ENCODE measurements around the gene CBLL1.

Gene CBLL1

DNA sequence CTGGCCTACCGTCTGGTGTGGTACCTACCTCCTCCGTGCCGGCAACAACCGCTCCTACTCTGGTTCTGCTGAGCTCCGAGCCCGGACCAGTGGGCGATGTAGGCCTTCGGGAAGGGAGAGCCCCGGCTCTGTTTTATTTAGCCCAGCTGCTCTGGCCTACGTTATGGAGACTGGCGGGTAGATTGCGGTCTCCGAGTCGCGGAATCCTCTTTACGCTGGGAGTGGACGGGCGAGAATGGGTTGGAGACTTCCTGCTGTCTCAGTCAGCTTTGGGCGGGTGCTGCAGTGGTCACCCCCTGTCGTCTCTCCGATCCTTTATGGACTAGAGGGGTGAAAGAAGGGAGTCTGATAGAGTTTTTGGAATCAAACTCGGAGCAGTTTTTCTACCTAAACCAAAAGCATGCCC, 406 bp downstream of the CBLL1 start:
- no peak for DNase-seq

DNA sequence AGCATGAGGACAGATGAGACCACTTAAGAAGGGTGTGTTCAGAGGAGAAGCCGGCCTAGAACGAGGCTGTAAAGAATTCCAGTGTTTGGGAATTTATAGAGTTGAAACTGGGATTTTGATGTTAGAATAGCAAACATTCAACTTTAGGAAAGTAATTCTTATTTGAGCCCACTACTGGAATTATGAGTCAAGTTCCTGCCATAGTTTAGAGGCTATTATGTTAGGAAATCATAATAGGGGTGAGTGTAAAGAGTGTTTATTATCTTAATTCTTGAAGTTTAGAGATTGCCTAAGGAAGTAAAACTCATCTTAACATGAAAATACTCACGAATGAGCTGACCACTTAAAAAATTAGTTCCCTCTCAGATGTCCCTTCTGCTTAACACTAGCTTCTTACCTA, 2.1 kb downstream of the CBLL1 start:
- no peak for DNase-seq

DNA sequence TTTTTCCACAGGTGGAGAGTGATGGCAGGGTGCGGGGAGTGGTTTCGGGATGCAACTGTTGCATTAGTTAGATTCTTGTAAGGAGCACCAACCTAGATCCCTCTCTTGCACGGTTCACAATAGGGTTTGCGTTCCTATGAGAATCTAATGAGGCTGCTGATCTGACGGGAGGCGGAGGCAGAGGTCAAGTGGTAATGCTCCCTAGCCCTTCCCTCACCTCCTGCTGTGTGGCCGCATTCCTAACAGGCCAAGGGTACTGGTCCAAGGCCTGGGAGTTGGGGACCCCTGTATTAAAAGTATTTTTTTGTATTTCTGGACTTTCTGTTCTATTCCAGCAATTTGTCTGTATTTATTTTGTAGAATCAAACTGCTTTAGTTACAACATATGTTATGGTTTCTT, 7.2 kb downstream of the CBLL1 start:
- no peak for DNase-seq

DNA sequence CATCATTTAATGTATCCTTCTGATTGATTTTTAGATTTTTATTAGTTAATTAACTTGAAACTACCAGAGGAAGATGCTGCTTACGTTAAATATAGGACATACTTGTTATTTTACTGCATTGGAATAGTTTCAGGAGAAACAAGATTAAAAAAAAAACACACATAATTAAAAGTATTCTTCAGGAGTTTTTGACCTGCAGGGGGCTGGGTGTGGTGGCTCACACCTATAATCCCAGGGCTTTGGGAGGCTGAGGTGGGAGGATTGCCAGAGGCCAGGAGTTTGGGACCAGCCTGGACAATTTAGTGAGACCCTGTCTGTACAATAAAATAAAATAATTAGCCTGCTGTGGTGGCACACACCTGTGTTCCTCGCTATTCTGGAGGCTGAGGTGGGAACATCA, 10.7 kb downstream of the CBLL1 start:
- DNase-seq, result no peak

DNA sequence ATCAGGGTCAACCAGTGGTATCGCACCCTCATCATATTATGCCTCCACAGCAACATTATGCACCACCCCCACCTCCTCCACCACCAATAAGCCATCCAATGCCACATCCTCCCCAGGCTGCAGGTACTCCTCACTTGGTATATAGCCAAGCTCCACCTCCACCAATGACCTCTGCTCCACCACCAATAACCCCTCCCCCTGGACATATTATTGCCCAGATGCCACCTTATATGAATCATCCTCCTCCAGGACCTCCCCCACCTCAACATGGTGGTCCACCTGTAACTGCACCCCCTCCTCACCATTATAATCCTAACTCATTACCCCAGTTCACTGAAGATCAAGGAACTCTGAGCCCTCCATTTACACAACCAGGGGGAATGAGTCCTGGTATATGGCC, 14.7 kb downstream of the CBLL1 start:
- DNase-seq, result no peak

DNA sequence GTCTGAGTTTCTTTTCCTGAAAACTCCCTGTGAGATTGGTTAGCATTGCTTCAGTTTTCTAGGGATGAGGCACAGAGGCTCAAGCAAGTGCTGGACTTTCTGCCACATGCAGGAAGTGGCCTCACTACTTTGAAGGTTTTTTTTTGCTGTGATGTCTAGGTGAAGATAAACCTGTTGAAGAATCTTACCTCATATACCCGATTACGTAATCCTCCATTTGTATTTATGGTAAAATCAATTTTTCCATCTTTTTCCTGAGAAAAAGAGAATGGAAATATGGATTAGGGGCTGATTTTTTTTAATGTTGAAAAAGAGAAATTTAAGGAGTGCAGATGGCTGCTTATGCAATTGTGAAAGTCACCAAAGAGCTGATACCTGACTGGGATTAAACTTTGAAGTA, 23.4 kb downstream of the CBLL1 start:
- no peak for DNase-seq

DNA sequence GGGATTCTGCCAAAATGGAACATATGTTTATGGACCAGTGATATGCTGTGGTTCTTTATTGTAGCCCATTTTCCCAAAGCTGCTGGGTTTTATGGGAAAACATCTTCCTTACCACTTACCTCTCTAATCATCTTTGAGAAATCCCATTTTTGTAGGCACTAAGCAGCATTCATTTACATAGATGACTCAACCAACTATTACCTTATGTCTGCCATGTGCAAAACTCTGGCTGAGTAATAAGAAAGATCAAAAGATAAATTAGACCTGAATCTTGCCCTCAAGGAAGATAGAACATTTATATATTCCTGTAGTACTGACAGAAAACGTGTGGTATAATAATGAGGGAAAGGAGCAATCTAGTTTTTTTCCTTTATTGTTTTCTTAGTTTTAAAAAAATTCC, 24.3 kb downstream of the CBLL1 start:
- DNase-seq, result no peak

DNA sequence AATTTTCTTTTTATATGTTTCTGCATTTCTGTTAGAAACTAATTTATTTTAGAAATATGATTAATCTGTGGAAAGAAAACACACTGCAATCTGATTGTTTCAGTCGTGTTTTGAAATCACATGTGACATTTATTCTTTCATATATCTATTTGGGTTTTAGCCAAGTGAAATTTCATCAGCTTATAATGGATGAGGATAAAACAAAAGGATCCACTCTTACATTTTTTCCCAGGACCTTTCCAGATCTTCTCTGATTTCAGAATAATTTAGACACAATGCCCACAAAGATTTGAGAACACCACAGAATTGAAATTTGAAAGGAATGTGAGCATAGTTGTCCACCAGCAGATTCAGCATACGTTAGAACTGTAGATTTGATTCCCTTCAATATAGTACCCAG, 29.1 kb downstream of the CBLL1 start:
- no peak for DNase-seq

DNA sequence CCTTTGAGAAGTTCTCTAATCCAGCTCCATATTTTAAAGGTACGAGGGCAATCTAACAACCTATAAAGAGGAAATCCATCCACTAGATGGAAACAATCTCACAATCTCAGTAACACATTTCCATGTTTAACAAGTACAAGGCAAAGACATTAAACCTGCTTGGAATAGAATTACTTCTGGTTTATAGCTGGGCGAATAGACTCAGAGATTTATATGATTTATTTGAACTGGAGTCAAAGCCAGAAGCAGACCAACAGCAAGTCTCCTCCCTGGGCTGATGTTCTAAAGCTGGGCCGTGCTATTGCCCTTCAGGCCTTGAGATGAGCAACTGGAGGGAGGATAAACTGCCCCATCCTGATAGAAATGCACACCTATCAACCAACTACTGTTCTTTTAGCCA, 33.8 kb downstream of the CBLL1 start:
- no peak for DNase-seq

DNA sequence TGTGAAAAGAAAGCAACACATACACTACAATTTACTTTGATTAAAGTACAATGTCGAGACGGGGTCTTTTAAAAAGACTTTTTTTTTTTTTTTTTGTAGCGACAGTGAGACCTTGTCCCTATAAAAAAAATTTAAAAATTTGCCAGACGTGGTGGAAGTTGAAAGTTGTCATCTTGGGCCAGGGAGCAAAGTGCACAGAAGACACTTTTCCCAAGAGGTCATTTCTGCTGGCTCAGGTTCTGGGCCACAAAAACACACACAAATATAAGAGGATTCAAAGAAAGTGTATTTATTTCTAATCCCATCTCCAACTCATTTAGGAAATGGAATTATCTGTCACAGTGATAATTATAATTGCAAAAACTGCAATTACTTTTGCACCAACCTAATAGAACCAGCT, 34.3 kb downstream of the CBLL1 start:
- DNase-seq, result no peak

DNA sequence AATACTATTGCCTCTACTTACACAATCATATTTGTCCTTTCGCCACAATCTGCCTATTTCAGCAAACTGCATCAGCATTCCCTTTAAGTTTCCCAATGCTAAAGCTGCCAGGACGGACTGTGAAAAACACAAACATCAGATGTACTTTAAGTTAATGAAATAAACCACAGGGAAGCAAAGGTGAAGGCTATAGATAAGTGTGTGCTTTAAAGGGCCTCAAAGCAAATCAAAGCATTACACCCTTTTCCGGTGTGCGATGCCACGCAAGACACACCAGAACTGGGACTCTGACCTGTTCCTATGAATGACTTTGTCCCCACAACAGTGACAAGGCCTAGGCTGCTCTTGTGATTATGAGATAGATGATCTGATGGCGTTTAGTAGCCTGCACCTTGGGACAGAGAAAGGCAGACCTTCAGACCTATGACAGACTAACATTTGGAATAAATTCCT, 35.7 kb downstream of the CBLL1 start:
- no peak for DNase-seq

DNA sequence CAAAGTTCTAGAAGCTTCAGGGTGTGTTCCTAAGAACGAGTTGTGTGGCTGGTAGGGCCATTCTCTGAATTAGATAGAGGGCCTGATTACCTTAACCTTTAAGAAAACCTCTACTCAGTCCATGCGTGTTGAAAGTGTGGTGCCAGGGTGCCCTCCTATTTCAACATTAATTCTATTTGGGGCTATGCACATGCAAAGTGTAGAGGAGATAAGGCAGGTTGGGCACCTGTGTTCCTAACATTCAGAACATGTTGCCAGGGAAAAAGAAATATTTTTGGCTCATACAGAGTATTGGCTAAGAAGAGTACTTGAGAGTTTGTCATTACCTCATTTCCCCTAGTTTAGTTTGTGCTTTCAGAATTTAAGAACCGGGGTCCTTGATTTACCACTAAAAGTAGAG, 38.4 kb downstream of the CBLL1 start:
- no peak for DNase-seq

DNA sequence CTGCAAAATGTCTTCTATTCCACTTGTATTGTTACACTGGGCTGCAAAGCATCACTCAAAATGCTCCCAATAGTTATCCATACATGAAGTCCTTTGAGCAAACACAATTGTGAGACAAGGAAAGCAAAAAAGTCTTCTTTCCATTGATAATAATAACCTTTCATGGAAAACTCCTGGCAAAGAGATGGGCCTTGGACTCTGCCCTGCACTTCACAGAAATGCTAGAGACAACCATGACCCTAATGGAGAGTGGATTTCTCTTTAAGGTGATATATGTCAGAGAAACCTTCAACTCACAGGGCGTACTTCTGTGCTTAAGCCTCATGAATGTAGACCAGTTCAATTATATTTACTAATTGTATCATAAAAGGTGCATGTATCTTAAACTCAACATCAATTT, 39.7 kb downstream of the CBLL1 start:
- DNase-seq, result no peak

DNA sequence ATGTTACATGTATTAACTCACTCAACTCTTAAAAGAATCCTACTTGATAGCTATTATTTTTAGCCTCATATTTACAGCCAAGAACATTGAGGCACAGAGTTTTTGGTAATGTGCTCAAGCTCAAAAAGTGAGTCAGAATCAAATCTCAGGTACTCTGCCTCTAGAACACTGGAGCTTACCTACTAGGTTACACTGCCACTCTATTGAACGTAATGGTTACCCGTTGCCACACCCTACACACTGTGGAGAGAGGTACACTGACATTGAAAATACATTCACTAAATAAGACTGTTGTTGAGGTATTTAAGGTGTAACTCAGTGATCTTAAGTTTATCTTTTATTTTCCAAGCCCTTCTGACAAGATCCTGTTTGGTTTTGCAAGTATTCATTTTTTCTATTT, 41.2 kb downstream of the CBLL1 start:
- DNase-seq, result no peak

DNA sequence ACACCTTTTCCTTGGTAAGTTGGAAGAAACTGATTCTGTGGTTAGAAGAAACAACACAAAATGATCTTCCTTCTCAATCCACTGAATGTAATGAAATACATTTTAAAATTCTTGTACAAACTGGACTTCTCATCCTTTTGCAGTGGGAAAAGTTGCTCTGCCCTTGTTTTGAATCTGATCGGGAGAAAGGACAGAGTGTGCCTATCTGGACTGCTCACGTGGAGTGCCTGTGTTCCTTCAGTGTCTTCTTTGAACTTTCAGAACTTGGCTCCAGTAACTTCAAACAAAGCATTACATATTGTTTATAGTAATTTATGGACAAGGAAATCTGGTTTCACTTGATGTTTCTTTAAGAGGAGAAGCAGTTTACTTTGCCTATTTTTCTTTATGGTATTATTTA, 42.0 kb downstream of the CBLL1 start:
- no peak for DNase-seq

DNA sequence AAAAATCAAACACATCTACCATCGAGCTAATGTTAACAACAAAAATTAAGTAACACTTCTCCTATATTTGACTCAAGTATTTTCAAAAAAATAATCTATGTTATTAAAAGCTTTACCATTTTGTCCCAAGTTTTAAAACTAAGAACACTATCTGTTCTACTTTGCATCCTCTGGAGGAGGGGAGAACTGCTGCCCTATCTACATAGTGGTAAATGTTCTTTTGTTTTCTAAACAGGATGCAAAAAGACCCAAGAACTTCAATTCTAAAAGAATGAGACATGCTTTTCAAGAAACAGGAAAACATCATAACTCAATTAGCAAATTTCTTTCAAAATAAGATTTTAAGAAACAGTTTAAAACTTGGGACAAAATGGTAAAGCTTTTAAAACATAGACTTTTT, 44.3 kb downstream of the CBLL1 start:
- DNase-seq, result no peak

DNA sequence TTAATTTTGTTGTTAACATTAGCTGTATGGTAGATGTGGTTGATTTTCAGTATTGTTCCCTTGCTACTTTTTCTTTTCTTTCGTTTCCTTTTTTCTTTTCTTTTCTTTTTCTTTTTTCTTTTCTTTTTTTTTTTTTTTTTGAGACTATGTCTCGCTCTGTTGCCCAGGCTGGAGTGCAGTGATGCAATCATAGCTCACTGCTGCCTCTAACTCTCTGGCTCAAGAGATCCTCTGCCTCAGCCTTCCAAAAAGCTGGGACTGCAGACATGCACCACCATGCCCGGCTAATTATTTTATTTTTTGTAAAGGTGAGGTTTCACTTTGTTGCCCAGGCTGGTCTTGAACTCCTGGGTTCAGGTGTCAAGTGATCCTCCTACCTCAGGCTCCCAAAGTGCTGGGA, 44.7 kb downstream of the CBLL1 start:
- no peak for DNase-seq

DNA sequence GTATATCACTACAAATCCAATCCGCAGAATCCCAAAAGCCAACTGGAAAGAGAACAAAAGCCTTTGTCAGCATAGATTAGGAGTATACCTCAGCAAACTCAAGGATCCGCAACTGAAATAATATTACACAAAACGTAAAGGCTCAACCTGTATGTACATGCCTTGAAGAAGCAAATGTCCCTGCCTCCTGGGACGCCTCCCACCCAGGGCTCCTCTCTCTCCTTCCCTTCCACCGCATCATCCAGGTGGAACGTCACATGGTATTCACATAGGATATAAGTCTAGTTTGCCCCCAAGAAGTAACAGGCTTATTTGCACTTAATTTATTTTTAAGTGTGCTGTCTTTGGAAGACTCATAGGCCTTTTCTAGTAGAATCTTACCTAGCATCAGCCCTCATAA, 45.7 kb downstream of the CBLL1 start:
- no peak for DNase-seq

DNA sequence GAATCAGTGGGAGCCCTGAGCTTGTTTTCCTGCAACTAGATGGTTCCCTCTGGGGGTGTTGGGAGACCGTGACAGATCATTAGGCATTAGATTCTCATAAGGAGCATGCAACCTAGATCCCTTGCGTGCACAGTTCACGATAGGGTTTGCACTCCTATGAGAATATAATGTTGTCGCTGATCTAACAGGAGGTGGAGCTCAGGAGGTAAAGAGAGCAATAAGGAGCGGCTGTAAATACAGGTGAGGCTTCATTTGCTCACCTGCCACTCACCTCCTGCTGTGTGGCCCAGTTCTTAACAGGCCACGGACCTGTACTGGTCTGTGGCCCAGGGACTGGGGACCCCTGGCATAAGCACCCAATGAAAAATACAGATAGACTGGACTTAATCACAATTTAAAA, 48.4 kb downstream of the CBLL1 start:
- no peak for DNase-seq

DNA sequence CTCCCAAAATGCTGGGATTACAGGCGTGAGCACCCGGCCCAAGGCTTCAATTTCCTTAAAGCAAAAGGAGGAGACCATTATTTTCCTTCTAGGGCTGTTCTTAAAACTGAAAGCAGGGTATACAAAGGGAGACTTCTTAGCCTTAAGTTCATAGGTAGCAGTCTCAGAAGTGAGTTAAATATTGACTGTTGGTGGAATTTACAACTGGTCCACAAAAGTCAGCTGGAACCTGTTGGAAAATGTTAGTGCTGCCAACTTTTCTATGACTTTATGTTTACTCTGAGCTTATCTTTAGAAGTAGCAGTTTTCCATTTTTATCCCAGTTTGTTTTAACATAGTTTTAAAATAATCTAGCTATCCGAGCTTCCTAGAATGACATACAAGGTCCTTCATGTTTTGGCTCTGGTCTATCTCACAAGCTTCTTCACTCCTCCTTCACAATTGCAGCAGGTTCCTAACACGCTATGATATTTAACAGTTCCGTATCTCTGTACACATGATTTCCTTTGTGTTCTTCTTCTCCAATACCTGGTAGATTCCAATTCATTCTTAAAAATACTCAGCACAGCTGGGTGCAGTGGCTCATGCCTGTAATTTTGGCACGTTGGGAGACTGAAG, 55.8 kb downstream of the CBLL1 start:
- no peak for DNase-seq

DNA sequence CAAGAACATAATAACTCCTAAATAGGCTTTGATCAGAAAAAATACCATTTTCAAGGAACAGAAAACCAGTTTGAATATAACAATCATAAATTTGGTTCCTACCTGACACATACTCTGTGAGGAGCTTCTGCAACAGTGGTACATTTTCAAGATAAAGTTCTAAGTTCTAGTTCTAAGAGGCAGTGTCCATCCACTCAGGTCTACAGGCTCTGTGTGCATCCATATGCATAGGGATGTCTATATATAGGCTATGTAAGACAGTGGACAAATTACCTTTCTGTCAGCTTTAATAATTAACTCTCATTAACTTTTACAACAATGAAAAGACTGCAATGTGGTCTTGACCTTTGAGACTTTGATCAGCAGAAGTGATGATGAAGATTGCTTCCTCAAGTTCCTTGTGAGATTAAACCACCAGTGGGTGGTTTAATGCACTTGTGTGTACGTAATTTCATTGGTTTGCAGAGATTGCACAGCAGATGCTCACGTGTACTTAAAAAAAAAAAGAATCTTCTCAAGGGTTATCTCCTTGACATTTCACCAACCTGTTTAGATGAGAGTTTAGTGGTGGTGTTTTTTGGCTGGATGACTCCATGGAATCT, 59.2 kb downstream of the CBLL1 start, which contains the start of gene SLC26A3:
Gene SLC26A3 (minus strand): TSS at position 215 of the 602 bp plus-strand sequence. CDS start 8,714 bp downstream, outside the sequence.
- no peak for DNase-seq

DNA sequence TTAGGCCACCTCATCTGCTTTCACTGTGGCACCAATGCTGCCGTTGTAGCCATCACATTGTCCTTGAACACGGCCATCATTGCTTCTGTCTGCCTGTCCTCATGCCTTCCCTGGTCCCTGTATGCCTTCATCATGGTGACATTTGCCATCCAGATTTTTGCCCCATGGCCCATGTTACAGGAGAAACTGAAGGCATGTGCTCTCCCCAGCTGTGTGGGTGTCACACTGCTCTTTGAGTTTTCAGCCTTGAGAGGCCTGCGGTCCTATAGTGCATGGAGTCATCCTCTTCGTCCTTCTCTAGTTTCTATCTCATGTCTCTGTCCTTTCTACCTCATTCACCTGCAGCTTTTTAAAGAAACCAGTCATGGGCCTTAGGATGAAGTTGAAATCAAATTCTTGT, 65.2 kb downstream of the CBLL1 start:
- DNase-seq, result no peak

DNA sequence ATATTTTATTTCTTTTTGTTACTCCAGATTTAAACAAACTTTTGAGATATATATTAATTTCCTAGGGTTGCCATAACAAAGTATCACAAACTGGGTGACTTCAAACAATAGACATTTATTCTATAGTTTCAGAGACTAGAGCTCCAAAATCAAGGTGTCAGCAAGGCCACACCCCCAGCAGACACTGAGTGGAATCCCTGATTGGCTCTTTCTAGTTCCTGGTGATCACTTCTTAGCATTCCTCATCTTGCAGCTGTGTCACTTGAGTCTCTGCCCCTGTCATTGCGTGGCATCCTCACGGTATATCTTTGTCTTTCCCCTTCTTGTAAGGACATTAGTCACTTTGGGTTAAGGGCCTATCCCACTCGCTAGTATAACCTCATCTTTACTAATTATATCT, 66.7 kb downstream of the CBLL1 start:
- DNase-seq, result no peak

Data from right forelimb (tissue), 1 donor.